Measurements from ENCODE around the gene SYT9.

DNA sequence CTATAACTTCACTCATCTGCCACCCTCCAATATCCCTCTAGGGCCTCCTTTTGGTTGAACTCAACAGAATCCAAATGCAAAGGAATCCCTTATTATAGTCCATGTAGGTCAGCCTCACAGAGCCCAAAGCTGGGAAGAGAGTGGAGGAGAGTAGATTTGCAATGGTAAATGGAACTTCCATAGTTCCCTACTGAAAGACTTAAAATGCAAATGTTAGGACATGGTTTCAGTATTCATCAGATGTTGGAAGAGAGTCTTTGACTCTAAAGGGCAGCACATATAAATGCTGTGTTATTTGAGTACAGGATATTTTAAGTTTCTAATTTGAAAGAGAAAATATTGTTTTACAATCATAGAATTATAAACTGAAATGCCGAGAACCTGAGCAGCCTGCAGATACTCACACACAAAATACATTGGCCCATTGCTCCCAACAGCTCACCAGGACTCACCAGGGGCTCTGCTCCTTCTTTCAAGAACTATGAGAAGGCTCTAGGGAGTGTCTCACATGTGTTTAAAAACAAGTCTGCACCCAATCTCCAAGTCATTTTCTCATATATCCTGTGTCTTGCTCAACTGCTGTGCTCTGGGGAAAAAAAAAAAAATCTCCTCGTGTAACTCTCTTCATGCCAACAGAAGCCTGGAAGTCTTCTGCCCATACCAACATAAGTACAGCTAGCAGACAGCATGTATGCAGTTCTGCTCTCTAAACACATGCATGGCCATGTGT lies 39.6 kb downstream of the SYT9 start:
- TF ChIP-seq, protein P1, sequence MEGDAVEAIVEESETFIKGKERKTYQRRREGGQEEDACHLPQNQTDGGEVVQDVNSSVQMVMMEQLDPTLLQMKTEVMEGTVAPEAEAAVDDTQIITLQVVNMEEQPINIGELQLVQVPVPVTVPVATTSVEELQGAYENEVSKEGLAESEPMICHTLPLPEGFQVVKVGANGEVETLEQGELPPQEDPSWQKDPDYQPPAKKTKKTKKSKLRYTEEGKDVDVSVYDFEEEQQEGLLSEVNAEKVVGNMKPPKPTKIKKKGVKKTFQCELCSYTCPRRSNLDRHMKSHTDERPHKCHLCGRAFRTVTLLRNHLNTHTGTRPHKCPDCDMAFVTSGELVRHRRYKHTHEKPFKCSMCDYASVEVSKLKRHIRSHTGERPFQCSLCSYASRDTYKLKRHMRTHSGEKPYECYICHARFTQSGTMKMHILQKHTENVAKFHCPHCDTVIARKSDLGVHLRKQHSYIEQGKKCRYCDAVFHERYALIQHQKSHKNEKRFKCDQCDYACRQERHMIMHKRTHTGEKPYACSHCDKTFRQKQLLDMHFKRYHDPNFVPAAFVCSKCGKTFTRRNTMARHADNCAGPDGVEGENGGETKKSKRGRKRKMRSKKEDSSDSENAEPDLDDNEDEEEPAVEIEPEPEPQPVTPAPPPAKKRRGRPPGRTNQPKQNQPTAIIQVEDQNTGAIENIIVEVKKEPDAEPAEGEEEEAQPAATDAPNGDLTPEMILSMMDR (IDR thresholded peaks at IDR 0.05; ENCODE audit: low read depth, low read length), result no peak
- TF ChIP-seq POLR2A (IDR thresholded peaks at IDR 0.05; ENCODE audit: extremely low read depth, insufficient read length) (no peak), MAX (IDR thresholded peaks at IDR 0.05; ENCODE audit: low read depth, low read length) (no peak), MYC (IDR thresholded peaks at IDR 0.05; ENCODE audit: low read depth, low read length) (no peak)
